ENCODE data around the gene PARP14. TPM values are rescaled to one million over a fixed set of nuclear protein-coding genes. Genes with fewer than 3 reads are reported as not detected.
"Not testable (repeated sequence)": the region's sequence is repeated elsewhere in the genome, so short reads cannot be mapped to it uniquely, and the experiment has no call there.

The PARP14 gene
- polyA plus RNA-seq, 1 experiment, result 29.3 TPM

DNA sequence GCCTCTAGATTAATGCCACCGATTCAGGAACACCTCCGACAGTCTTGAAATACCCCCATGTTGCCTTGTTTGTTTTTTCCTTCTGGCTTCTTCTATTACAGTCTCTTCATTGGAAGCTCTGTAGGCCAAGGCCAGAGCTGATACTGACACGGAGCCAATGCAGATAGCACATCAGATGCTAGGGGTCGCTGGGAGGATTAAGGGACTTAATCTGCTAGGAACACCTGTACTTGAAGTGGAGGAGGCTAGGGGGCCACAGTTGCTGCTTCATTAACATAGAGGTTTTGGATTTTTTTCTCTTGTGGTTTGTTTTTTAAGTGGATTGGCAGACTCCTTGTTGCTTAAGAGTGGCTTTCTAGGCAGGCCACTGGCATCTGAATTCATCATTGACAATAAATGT, 49.6 kb downstream of the PARP14 start:
- Histone ChIP-seq H3K27me3 (ENCODE audit: control insufficient read depth, insufficient read depth, low read length) (no peaks in the 10 kb centered on the region), H3K4me3 (ENCODE audit: low read depth, low read length) (no peak overlapping the region), H3K9me3 (ENCODE audit: control insufficient read depth, insufficient read depth, low read length) (peaks cover under 1% of the 10 kb centered on the region; the same call in 1 of the 2 replicates), H3K27ac (ENCODE audit: low read depth, low read length) (no peak overlapping the region)
- TF ChIP-seq, protein P1, sequence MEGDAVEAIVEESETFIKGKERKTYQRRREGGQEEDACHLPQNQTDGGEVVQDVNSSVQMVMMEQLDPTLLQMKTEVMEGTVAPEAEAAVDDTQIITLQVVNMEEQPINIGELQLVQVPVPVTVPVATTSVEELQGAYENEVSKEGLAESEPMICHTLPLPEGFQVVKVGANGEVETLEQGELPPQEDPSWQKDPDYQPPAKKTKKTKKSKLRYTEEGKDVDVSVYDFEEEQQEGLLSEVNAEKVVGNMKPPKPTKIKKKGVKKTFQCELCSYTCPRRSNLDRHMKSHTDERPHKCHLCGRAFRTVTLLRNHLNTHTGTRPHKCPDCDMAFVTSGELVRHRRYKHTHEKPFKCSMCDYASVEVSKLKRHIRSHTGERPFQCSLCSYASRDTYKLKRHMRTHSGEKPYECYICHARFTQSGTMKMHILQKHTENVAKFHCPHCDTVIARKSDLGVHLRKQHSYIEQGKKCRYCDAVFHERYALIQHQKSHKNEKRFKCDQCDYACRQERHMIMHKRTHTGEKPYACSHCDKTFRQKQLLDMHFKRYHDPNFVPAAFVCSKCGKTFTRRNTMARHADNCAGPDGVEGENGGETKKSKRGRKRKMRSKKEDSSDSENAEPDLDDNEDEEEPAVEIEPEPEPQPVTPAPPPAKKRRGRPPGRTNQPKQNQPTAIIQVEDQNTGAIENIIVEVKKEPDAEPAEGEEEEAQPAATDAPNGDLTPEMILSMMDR (IDR thresholded peaks at IDR 0.05; ENCODE audit: low read depth, low read length), result no peak
- no peak for DNase-seq (ENCODE audit: low read depth, low spot score)
- ChIA-PET POLR2A (no interaction called here), CTCF (no interaction called here)

DNA sequence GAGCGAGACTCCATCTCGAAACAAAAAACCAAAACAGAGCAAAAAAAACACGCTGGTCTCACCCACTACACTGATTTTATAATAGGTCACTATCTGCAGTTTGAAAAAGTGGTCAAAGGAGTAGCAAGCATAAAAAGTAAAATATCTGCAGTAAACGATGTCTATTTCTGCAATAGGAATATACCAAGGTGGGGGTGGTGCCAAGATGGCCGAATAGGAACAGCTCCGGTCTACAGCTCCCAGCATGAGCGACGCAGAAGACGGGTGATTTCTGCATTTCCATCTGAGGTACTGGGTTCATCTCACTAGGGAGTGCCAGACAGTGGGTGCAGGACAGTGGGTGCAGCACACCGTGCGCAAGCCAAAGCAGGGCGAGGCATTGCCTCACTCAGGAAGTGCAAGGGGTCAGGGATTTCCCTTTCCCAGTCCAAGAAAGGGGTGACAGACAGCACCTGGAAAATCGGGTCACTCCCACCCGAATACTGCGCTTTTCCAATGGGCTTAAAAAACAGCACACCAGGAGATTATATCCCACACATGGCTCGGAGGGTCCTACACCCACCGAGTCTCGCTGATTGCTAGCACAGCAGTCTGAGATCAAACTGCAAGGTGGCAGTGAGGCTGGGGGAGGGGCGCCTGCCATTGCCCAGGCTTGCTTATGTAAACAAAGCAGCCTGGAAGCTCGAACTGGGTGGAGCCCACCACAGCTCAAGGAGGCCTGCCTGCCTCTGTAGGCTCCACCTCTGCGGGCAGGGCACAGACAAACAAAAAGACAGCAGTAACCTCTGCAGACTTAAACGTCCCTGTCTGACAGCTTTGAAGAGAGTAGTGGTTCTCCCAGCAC, 52.3 kb downstream of the PARP14 start:
- H3K9me3 ChIP-seq (ENCODE audit: control insufficient read depth, insufficient read depth, low read length); H3K4me3 ChIP-seq (ENCODE audit: low read depth, low read length); H3K27me3 ChIP-seq (ENCODE audit: control insufficient read depth, insufficient read depth, low read length); DNase-seq (ENCODE audit: low read depth, low spot score); CTCF ChIA-PET; H3K27ac ChIP-seq (ENCODE audit: low read depth, low read length): not testable (repeated sequence)
- POLR2A ChIA-PET, result interaction anchor here (0.6 kb wide), 1 partner anchor 596 kb away, joined by 3 read pairs; no protein-coding TSS in a partner anchor

DNA sequence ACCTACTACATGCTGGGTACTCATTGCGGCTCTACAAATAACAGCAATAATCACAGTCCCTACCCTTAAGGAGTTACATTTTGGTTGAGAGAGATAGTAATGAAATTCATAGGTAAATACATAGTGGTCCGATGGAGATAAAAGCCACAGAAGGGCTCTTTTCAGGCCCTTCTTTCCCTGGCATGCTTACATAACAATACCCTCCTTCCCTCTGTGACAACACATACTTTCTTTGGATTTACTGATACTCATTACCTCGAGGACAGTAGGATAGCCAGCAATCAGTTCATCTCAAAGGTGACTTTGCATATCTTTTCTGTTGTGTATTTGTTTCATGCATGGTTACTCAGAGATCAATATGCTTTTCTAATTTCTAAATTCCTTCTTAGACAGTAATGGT, 58.5 kb downstream of the PARP14 start:
- ChIA-PET POLR2A (no interaction called here), CTCF (no interaction called here)
- TF ChIP-seq, protein P1 (IDR thresholded peaks at IDR 0.05; ENCODE audit: low read depth, low read length), result no peak
- Histone ChIP-seq H3K27ac (ENCODE audit: low read depth, low read length) (no peak overlapping the region), H3K9me3 (ENCODE audit: control insufficient read depth, insufficient read depth, low read length) (no peaks in the 10 kb centered on the region), H3K27me3 (ENCODE audit: control insufficient read depth, insufficient read depth, low read length) (no peaks in the 10 kb centered on the region), H3K4me3 (ENCODE audit: low read depth, low read length) (no peak overlapping the region)
- DNase-seq (ENCODE audit: low read depth, low spot score), result no peak

DNA sequence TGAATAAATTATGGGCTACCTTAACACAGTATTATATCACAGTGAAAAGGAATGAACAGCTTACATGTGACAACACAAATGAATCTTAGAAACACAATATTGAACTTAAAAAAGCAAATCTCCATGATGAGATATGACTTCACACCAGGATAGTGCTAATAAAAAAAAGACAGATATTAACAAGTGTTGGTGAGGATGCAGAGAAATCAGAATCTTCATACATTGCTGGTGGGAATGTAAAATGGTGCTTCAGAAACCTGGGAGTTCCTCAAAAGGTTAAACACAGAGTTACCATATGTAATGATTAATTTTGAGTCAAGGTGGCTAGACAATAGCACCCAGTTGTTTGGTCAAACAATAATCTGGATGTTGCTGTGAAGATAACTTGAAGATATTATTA, 61.6 kb downstream of the PARP14 start:
- CTCF ChIA-PET, result no interaction called here
- Histone ChIP-seq H3K4me3 (ENCODE audit: low read depth, low read length) (no peak overlapping the region), H3K27me3 (ENCODE audit: control insufficient read depth, insufficient read depth, low read length) (no peaks in the 10 kb centered on the region), H3K9me3 (ENCODE audit: control insufficient read depth, insufficient read depth, low read length) (peaks cover 4% of the 10 kb centered on the region; the same call in 1 of the 2 replicates), H3K27ac (ENCODE audit: low read depth, low read length) (no peak overlapping the region)
- POLR2A ChIA-PET, result interaction anchor here (0.5 kb wide), 1 partner anchor 324 kb away, joined by 3 read pairs; the partner anchor contains the start of gene PDIA5
- TF ChIP-seq, protein P1 (IDR thresholded peaks at IDR 0.05; ENCODE audit: low read depth, low read length), result no peak
- no peak for DNase-seq (ENCODE audit: low read depth, low spot score)

DNA sequence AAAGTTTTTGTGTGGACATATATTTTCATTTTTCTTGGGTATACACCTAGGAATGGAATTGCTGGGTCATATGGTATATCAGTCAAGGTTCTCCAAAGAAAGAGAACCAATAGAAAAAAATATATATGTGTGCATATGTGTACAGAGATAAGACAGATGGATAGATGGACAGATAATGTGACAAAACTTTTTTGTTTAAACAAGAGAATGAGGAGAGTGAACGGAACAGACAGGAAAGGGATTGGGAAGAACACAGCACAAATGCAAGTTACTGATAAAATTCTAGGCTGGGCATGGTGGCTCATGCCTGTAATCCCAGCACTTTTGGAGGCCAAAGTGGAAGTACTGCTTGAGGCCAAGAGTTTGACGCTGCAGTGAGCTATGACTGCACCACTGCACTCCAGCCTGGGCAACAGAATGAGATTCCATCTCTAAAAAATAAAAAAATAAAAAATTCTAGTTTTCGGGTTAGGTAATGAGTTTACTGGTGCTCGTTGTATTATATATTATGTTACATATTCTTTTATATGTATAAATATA, 63.0 kb downstream of the PARP14 start:
- ChIA-PET POLR2A (no interaction called here), CTCF (interaction anchor here (3.6 kb wide), 1 partner anchor 12 kb away, joined by 22 read pairs; no protein-coding TSS in a partner anchor)
- TF ChIP-seq, protein P1 (IDR thresholded peaks at IDR 0.05; ENCODE audit: low read depth, low read length), result no peak
- Histone ChIP-seq H3K4me3 (ENCODE audit: low read depth, low read length) (no peak overlapping the region), H3K27ac (ENCODE audit: low read depth, low read length) (no peak overlapping the region), H3K27me3 (ENCODE audit: control insufficient read depth, insufficient read depth, low read length) (no peaks in the 10 kb centered on the region), H3K9me3 (ENCODE audit: control insufficient read depth, insufficient read depth, low read length) (peaks cover 4% of the 10 kb centered on the region; the same call in 1 of the 2 replicates)
- no peak for DNase-seq (ENCODE audit: low read depth, low spot score)
